ENCODE results near the gene NLRC3.

DNA sequence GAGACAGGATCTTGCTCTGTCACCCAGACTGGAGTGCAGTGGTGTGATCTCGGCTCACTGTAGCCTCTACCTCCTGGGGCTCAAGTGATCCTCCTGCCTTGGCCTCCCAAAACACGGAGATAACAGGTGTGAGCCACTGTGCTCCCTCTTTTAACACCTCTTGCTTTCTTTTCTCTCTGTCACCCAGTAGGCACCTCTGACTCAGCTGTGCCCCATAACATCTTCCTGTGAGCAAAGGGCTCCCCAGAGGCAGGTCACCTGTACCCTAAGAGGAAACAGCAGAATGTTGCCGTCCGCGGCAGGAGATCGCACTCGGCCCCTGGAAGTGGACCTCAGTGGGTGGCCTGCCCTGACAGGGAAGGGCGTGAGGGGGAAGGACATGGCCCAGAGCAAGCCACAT lies 918 bp upstream of the NLRC3 start:
- TF ChIP-seq EZH2 (IDR thresholded peaks at IDR 0.05; ENCODE audit: insufficient read depth, poor library complexity, severe bottlenecking) (no peak), EZH2phosphoT487 (IDR thresholded peaks at IDR 0.05; ENCODE audit: insufficient read depth, low read depth) (no peak)
